Measurements from ENCODE around the gene ZNF532. TPM values are rescaled to one million over a fixed set of nuclear protein-coding genes. Genes with fewer than 3 reads are reported as not detected.

Gene ZNF532
- total and polyA plus RNA-seq, 5 donors, result 21.1 to 87.9 (median 72.4) TPM

DNA sequence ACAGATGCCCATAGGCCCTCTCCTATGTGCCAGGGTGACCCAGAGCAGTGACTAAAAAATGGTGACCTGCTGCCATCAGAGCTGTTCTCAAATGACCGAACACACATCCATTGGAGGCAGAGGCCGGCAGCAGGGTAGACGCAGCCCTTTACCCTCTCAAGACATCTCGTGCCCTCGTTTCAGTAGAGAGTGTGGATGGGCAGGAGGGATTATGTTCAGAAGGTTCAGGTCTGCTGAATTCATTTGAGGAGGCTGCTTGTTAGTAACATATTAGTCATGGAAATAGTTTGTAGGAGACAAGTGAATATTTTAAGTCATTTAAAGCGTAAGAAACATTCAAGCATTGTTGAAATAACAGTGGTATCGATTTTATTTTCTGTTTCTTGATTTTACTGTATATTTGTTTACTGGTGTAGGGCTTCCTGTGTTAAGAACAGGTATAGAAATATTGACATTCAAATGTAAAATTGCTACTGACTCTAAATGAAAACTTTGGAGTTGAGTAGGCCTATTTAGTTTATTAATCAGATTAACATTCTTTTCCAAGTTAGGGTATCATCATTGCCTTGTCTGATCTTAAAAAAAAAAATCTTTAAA lies 82.6 kb downstream of the ZNF532 start:
- H3K4me1 ChIP-seq (ENCODE audit: control insufficient read depth, insufficient read depth, low read length), result peaks cover 5% of the 10 kb centered on the region
- no peak overlapping the region for H3K4me3 ChIP-seq (ENCODE audit: low read length)
- no peaks in the 10 kb centered on the region for H3K27me3 ChIP-seq (ENCODE audit: control insufficient read depth, insufficient read depth)
- no peak overlapping the region for H3K27ac ChIP-seq (ENCODE audit: low read length)
- intact Hi-C loops (cut with DNase I), result no loop called here
- ATAC-seq, result no peak
- no peaks in the 10 kb centered on the region for H3K9me3 ChIP-seq (ENCODE audit: control insufficient read depth, low read length)
- 92% methylated on average over 7 of the region's 7 CpGs for WGBS
- no peak for DNase-seq

DNA sequence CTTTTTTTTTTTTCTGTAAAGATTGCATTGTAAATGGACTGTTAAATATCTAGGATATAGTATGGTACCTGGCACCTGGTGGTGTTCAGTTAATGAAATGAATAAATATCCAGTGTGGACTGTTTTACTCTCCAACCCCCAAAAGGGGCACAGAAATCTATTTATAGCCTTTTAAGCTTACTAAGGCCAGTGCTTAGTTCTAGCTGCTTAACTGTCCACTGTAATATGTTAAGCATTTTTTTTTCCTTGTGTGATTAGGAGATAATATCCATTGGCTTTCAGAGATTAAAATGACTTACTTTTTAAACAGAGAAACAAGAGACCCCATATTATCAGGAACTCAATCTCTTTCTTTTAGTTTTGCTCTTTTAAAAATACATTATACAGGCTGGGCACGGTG lies 84.4 kb downstream of the ZNF532 start:
- ATAC-seq, result no peak
- 95% methylated on average over 1 of the region's 1 CpG for WGBS

DNA sequence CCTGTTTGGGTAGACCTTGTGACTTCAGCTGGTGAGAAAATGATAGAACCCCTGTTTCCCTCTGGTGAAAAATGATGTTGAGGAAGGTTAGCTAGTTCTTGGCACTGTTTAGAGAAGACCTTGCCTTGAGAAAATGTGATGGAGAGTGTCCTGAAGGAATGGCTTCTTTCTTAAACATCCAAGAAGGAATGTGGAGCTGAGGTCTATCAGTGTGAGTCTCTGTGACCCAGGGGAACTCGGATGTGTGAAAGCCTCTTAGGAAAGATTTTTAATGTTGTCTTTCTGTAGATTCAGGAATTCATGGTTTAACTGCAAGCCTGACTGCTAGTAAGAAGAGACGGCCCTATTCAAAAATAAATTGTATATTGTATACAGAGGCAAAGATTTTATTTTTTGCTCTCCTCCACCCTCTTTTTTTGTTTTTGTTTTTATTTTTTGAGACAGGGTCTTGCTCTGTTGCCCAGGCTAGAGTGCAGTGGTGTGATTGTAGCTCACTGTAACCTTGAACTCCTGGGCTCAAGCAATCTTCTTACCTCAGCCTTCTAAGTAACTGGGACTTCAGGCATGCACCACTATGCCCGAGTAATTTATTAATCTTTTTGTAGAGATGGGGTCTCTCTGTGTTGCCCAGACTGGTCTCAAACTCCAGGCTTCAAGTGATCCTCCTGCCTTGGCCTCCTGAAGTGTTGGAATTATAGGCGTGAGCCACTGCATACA lies 87.5 kb downstream of the ZNF532 start:
- 83% methylated on average over 4 of the region's 4 CpGs for WGBS
- Histone ChIP-seq H3K4me3 (ENCODE audit: low read length) (no peak overlapping the region), H3K27me3 (ENCODE audit: control insufficient read depth, insufficient read depth) (no peaks in the 10 kb centered on the region), H3K9me3 (ENCODE audit: control insufficient read depth, low read length) (no peaks in the 10 kb centered on the region), H3K27ac (ENCODE audit: low read length) (no peak overlapping the region), H3K4me1 (ENCODE audit: control insufficient read depth, insufficient read depth, low read length) (peaks cover 5% of the 10 kb centered on the region)
- intact Hi-C loops (cut with DNase I), result no loop called here
- no peak for ATAC-seq
- DNase-seq, result no peak

More for the DNA sequence above, 84.4 kb downstream of the ZNF532 start:
- Histone ChIP-seq H3K4me1 (ENCODE audit: control insufficient read depth, insufficient read depth, low read length) (peaks cover 5% of the 10 kb centered on the region), H3K27me3 (ENCODE audit: control insufficient read depth, insufficient read depth) (no peaks in the 10 kb centered on the region), H3K27ac (ENCODE audit: low read length) (no peak overlapping the region), H3K4me3 (ENCODE audit: low read length) (no peak overlapping the region), H3K9me3 (ENCODE audit: control insufficient read depth, low read length) (no peaks in the 10 kb centered on the region)
- intact Hi-C loops (cut with DNase I), result no loop called here
- DNase-seq, result no peak

DNA sequence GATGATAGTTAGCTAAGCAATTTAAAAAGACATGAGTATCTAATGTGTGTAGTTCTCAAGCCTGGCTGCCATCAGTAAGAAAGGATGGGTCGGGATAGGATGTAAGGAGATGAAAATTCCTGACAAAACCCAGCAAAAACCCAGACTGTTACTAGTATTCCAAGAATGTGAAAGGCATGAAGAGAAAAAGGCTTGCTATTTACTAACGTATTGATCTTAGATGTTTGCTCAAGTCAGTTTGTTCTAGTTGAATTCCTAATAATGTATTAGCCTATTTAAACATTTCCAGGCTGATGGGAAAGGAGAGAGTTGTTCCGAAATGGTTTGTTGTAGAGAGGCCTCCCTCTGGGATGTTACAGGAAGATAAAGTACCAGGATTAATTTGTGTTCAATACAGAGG lies 88.2 kb downstream of the ZNF532 start:
- intact Hi-C loops (cut with DNase I), result no loop called here
- Histone ChIP-seq H3K4me3 (ENCODE audit: low read length) (no peak overlapping the region), H3K27me3 (ENCODE audit: control insufficient read depth, insufficient read depth) (no peaks in the 10 kb centered on the region), H3K4me1 (ENCODE audit: control insufficient read depth, insufficient read depth, low read length) (peaks cover 5% of the 10 kb centered on the region), H3K27ac (ENCODE audit: low read length) (no peak overlapping the region), H3K9me3 (ENCODE audit: control insufficient read depth, low read length) (no peaks in the 10 kb centered on the region)
- ATAC-seq (no peak), DNase-seq (no peak)
- WGBS, result 78% methylated on average over 3 of the region's 3 CpGs

DNA sequence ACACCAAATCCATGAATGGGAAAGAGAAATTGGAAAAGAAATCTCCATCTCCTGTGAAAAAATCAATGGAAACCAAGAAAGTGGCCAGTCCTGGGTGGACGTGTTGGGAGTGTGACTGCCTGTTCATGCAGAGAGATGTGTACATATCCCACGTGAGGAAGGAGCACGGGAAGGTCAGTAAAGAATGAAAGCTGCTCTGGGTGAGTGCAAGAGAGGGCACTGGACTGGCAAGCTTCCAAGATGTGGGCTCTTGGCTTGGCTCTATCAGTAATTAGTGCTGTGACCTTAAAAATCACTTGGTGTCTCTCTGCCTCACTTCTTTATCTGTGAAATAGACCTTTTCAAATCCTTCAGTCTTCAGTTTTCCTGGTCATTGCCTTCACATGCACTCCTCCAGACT lies 89.0 kb downstream of the ZNF532 start:
- H3K9me3 ChIP-seq (ENCODE audit: control insufficient read depth, low read length), result no peaks in the 10 kb centered on the region
- 39% methylated on average over 3 of the region's 3 CpGs for WGBS
- no peak overlapping the region for H3K27ac ChIP-seq (ENCODE audit: low read length)
- ATAC-seq (peak; percentile 83 to 84), DNase-seq (peak; percentile 53 to 69 (median 59))
- peaks cover 5% of the 10 kb centered on the region for H3K4me1 ChIP-seq (ENCODE audit: control insufficient read depth, insufficient read depth, low read length)
- H3K27me3 ChIP-seq (ENCODE audit: control insufficient read depth, insufficient read depth), result no peaks in the 10 kb centered on the region
- intact Hi-C loops (cut with DNase I), result no loop called here
- no peak overlapping the region for H3K4me3 ChIP-seq (ENCODE audit: low read length)

DNA sequence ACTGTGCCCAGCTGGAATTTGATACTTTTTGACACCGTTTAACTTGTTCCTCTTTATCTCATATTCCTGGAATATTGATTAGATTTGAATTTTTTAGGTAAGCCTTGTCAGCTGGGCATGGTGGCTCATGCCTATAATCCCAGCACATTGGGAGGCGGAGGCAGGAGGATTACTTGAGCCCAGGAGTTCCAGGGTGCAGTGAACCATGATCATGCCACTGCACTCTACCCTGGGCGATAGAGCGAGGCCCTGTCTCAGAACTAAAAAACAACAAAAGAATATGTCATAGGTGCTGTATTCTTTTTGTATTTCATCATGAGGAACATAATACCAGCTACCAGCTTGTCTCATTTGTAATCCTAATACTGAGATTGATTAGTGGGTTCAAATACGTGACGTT lies 90.3 kb downstream of the ZNF532 start:
- Histone ChIP-seq H3K4me1 (ENCODE audit: control insufficient read depth, insufficient read depth, low read length) (peaks cover 5% of the 10 kb centered on the region), H3K27me3 (ENCODE audit: control insufficient read depth, insufficient read depth) (no peaks in the 10 kb centered on the region), H3K27ac (ENCODE audit: low read length) (no peak overlapping the region), H3K9me3 (ENCODE audit: control insufficient read depth, low read length) (no peaks in the 10 kb centered on the region), H3K4me3 (ENCODE audit: low read length) (no peak overlapping the region)
- DNase-seq (no peak), ATAC-seq (no peak)
- intact Hi-C loops (cut with DNase I), result no loop called here
- 87% methylated on average over 6 of the region's 6 CpGs for WGBS

DNA sequence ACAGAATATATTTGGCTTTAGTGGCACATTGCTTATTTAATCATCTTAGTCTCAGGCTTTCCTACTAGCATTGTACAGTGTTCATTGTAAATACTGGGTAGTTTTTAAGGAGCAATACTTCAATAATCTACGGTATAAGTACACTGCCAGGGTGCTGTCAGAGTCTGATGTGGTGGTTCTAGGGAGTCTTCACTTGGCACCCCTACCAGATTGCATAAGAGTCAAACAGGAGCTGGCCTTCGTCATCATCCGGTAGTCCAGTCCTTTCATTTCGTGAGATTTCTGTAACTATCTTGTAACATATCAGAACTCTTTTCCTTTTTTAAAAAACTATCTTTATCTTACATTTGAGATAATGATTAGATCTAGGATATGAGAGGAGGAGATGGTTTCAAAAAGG lies 91.1 kb downstream of the ZNF532 start:
- H3K27me3 ChIP-seq (ENCODE audit: control insufficient read depth, insufficient read depth), result no peaks in the 10 kb centered on the region
- H3K4me3 ChIP-seq (ENCODE audit: low read length), result no peak overlapping the region
- H3K9me3 ChIP-seq (ENCODE audit: control insufficient read depth, low read length), result no peaks in the 10 kb centered on the region
- WGBS, result 51% methylated on average over 4 of the region's 4 CpGs
- intact Hi-C loops (cut with DNase I), result no loop called here
- DNase-seq, result no peak
- H3K4me1 ChIP-seq (ENCODE audit: control insufficient read depth, insufficient read depth, low read length), result peaks cover 8% of the 10 kb centered on the region
- peak; percentile 71 to 77 for ATAC-seq
- peak overlapping the region; percentile 37 for H3K27ac ChIP-seq (ENCODE audit: low read length)

DNA sequence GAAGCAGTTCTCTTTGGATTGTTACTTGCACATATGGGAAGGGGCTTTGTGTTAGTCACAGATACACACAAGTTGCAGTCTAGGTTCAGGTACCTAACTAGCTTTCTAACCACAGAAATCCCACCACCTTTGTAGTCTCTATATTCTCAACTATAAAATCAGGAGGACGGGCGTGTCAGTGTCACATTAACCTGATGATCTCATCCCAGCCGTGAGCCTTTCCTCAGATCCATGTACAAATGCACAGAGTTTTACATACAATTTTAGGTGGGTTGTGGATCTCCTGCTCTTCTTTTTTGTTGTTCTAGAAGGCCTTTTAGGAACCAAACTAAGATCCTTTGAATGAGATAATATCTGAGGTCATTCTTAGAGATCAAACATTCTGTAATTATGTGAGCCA lies 94.0 kb downstream of the ZNF532 start:
- Histone ChIP-seq H3K9me3 (ENCODE audit: control insufficient read depth, low read length) (no peaks in the 10 kb centered on the region), H3K4me3 (ENCODE audit: low read length) (no peak overlapping the region), H3K27me3 (ENCODE audit: control insufficient read depth, insufficient read depth) (no peaks in the 10 kb centered on the region), H3K4me1 (ENCODE audit: control insufficient read depth, insufficient read depth, low read length) (peaks cover 15% of the 10 kb centered on the region), H3K27ac (ENCODE audit: low read length) (no peak overlapping the region)
- intact Hi-C loops (cut with DNase I), result no loop called here
- WGBS, result 85% methylated on average over 3 of the region's 3 CpGs
- ATAC-seq (no peak), DNase-seq (no peak)

DNA sequence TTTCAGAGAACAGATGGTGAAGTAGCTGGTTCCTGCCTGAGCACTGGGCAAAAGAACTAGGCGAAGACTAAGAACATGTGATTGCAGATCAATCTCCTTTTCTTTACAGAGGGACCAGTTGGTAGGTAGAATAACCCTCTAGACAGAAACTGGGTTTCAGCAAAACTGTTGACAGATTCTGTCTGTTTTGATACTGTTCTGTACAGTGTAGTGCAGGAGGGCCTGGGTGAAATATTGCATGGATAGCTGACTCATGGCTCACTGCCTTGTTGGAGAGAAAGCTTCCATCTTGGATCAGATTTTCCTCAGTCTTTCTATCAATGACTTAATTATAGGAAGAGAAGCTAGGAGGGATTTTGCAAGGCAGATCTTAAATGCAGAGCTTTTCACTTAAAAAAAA lies 95.8 kb downstream of the ZNF532 start:
- no peak overlapping the region for H3K27ac ChIP-seq (ENCODE audit: low read length)
- DNase-seq (no peak), ATAC-seq (peak in 1 of 2 donors; percentile 7)

DNA sequence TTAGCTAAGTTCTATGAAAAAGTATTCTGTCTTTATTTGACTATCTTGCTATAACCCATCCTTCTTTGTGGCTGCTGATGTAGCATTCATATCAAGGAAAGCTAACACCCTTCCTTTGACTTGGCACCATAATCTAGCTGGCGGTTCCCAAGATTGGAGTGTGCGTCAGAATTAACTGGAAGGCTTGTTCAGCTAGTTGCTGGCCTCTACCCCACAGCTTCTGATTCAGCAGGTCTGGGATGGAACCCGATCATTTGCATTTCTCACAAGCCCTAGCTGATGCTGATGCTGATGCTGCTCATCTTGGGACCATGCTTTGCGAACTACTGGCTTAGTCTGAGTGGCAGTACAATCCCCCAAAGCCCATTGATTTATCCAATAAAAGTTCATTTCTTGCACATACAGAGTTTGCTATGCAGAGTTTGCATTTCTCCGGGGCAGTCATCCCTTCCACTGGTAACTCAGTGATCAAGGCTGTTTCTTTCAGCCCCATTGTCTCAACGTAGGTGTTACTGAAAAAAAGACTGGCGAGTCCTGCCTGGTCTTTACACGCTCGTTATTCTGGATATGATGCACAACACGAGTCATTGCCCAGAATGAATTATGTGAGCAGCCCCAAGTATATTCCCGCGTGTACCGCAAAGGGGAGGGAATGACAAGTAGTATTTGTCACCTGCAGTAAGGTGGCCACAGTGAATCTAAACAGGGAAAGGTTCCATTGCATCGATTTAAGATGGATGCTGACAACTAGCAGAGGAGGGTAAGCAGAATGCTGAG lies 96.5 kb downstream of the ZNF532 start:
- DNase-seq (peak in 2 of 3 donors; percentile 65 to 72), ATAC-seq (peak; percentile 78 to 93)
- Histone ChIP-seq H3K9me3 (ENCODE audit: control insufficient read depth, low read length) (no peaks in the 10 kb centered on the region), H3K27ac (ENCODE audit: low read length) (peak overlapping the region; percentile 24), H3K4me1 (ENCODE audit: control insufficient read depth, insufficient read depth, low read length) (peaks cover 13% of the 10 kb centered on the region), H3K27me3 (ENCODE audit: control insufficient read depth, insufficient read depth) (no peaks in the 10 kb centered on the region), H3K4me3 (ENCODE audit: low read length) (no peak overlapping the region)
- intact Hi-C loops (cut with DNase I), result no loop called here
- WGBS, result 82% methylated on average over 14 of the region's 14 CpGs

More for the DNA sequence above, 95.8 kb downstream of the ZNF532 start:
- Histone ChIP-seq H3K4me1 (ENCODE audit: control insufficient read depth, insufficient read depth, low read length) (peaks cover 15% of the 10 kb centered on the region), H3K9me3 (ENCODE audit: control insufficient read depth, low read length) (no peaks in the 10 kb centered on the region), H3K27me3 (ENCODE audit: control insufficient read depth, insufficient read depth) (no peaks in the 10 kb centered on the region), H3K4me3 (ENCODE audit: low read length) (no peak overlapping the region)
- intact Hi-C loops (cut with DNase I), result no loop called here
- WGBS, result 100% methylated on average over 1 of the region's 1 CpG

DNA sequence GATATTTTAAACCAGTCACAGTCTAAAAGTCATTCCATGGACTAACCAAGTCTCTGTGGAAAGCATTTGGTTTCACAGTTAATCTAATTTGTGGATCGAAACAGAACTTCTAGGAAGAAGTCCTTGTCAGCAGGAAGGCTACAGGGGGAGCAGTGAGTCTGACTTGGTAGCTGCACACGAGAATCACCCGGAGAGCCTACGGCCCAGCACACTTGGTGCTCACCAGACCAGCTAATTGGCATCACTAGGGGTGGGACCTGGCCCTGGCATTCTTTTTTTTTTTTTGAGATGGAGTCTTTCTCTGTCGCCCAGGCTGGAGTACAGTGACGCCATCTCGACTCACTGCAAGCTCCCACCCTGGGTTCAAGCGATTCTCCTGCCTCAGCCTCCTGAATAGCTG lies 97.7 kb downstream of the ZNF532 start:
- no peak for ATAC-seq

More for the DNA sequence above, 97.7 kb downstream of the ZNF532 start:
- Histone ChIP-seq H3K9me3 (ENCODE audit: control insufficient read depth, low read length) (no peaks in the 10 kb centered on the region), H3K4me1 (ENCODE audit: control insufficient read depth, insufficient read depth, low read length) (peaks cover 14% of the 10 kb centered on the region), H3K27ac (ENCODE audit: low read length) (no peak overlapping the region), H3K27me3 (ENCODE audit: control insufficient read depth, insufficient read depth) (no peaks in the 10 kb centered on the region), H3K4me3 (ENCODE audit: low read length) (no peak overlapping the region)
- intact Hi-C loops (cut with DNase I), result no loop called here
- no peak for DNase-seq
- WGBS, result 96% methylated on average over 8 of the region's 8 CpGs
